Epithelial cell of prostate (primary cell): ENCODE results near the gene FOSL1.

Experiments
- DNase-seq: peaks from one replicate; pipeline ENCODE4 v3.0.0-alpha.2; 2011; ENCODE audit warnings: low read depth, low spot score
- H3K27ac ChIP-seq: fragments of 450-650 bp; 2 replicates; pipeline ENCODE4 v1.5.1; 2017; ENCODE audit warnings: mild to moderate bottlenecking

Gene FOSL1

GRCh38 chr11:65883786-65884715 lies 16.1 kb downstream of the FOSL1 start:
- H3K27ac ChIP-seq: no peak overlapping the region
- no peak for DNase-seq

DNA sequence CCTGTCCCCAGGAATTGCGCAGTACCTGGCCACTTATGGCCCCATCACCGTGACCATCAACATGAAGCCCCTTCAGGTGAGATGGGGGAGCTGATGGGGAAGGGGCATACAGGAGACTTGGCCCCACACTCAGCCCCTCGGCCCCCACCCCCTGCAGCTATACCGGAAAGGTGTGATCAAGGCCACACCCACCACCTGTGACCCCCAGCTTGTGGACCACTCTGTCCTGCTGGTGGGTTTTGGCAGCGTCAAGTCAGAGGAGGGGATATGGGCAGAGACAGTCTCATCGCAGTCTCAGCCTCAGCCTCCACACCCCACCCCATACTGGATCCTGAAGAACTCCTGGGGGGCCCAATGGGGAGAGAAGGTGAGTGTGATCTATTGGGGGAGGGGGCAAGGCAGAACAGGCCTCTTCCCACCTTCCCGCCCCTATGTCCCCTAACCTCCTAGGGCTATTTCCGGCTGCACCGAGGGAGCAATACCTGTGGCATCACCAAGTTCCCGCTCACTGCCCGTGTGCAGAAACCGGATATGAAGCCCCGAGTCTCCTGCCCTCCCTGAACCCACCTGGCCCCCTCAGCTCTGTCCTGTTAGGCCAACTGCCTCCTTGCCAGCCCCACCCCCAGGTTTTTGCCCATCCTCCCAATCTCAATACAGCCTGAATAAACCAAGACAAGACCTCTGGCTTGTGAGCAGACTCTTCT lies 17.0 kb downstream of the FOSL1 start:
- no peak overlapping the region for H3K27ac ChIP-seq
- no peak for DNase-seq

GRCh38 chr11:65882120-65883057 lies 17.8 kb downstream of the FOSL1 start:
- DNase-seq: no peak
- H3K27ac ChIP-seq: no peak overlapping the region

- H3K27ac ChIP-seq: no peak overlapping the region
- DNase-seq: no peak
Observed at GRCh38 chr11:65880844-65881421, 19.3 kb downstream of the FOSL1 start.

GRCh38 chr11:65880027-65880426 lies 20.2 kb downstream of the FOSL1 start:
- no peak for DNase-seq
- H3K27ac ChIP-seq: no peak overlapping the region

DNA sequence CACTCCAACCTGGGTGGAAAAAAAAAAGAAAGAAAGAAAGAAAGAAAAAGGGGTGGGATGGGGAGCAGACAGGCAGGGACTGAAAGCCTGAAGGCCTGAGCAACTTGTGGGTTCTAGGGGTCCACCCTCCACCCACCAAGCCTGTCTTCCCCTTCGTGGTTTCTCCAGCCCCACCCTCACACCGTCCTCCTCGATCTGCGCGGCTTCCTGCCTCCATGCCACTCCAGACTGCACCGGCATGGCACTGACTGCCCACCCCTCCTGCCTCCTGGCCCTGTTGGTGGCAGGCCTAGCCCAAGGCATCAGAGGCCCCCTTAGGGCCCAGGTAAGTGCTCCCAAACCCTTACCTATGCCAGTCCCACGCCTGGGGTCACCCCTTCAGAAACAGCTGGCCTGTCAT lies 20.6 kb downstream of the FOSL1 start, which contains the start of gene CTSW:
CTSW (plus strand) TSS at position 221 of the 400 bp plus-strand sequence; CDS start at position 239, 18 bp downstream.
- DNase-seq: no peak
- no peak within 1 kb of the TSS for H3K27ac ChIP-seq

GRCh38 chr11:65873318-65874156 lies 26.7 kb downstream of the FOSL1 start:
- H3K27ac ChIP-seq: peak overlapping the region; percentile 35
- DNase-seq: no peak

- peak within 1 kb of the TSS; percentile 35 for H3K27ac ChIP-seq
- DNase-seq: no peak
Observed at GRCh38 chr11:65872586-65873317, 27.4 kb downstream of the FOSL1 start, which contains the start of gene EFEMP2. TSS of gene EFEMP2 (minus strand) at chr11:65872800. CDS start at chr11:65872354, 446 bp downstream.

- DNase-seq: no peak
- peak overlapping the region; percentile 35 for H3K27ac ChIP-seq
Observed at GRCh38 chr11:65871811-65872548, 28.2 kb downstream of the FOSL1 start.

DNA sequence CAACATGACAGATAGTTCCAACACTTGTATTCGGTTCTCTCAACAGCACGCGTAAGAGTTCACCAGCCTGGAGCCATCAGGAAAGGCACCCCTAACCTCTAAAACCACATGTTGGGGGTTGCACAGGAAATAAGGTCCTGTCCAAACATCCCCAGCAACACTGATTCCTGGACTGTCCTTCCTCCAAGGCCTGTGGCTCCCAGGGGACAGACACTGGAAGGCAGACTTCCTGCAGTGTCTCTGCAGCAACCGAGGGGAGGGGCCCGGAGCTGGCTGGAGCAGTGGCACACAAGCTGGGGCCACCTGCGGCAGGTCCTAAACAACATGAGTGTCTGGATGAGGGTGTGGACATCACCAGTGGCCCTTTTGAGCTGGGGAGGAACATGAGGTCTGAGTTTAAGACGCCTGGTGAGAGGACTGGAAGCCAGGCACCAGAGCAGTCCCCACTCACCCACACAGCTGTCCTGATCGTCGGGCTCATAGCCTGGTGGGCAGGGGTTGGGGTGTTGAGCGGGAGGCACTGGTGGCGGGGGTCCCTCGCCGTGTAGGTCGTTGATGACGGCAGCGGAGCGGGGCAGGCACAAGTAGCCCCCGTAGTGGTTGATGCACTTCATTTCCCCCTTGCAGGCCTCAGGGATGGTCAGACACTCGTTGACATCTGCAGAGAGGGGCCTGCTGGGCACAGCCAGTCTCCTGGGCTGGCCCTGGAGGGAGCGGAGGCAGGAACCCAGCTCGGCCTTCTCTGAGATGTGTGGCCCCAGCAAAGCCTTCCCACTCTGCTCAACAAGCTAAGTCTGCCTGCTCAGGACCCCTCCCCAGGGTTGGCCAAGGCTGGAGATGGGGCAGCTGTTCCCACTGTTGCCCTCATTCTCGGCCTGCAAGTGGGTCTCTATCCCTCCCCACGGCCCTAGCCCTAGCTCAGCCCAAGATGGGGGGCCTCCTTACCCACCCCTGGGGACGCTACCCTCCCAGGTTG lies 29.2 kb downstream of the FOSL1 start:
- DNase-seq: no peak
- H3K27ac ChIP-seq: no peak overlapping the region

- no peak overlapping the region for H3K27ac ChIP-seq
- DNase-seq: no peak
Observed at GRCh38 chr11:65870307-65870658, 29.9 kb downstream of the FOSL1 start.

GRCh38 chr11:65869643-65870306 lies 30.4 kb downstream of the FOSL1 start:
- no peak for DNase-seq

DNA sequence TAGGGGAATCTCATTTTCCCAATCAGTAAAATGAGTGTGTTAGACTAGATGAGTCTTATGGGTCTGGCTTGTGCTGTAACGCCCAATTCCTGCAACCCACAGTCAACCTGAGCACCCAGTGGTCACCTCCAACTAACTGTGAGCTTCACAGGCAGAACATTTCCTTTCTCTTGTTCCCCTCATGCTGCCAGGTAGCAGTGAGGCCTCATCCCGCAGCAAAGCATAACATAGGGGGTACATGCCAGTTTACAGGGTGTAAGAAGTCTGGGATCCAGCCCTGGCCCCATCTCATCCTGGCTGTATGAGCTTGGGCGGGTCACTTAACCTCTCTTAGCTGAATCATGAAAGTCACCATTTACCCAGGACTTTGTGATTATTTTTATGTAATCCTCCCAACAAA lies 31.3 kb downstream of the FOSL1 start:
- no peak for DNase-seq
- no peak overlapping the region for H3K27ac ChIP-seq

More at GRCh38 chr11:65869643-65870306, 30.4 kb downstream of the FOSL1 start:
- no peak overlapping the region for H3K27ac ChIP-seq

GRCh38 chr11:65868076-65868667 lies 32.0 kb downstream of the FOSL1 start:
- no peak overlapping the region for H3K27ac ChIP-seq
- DNase-seq: no peak

- DNase-seq: no peak
- H3K27ac ChIP-seq: no peak overlapping the region
Observed at GRCh38 chr11:65867284-65868071, 32.7 kb downstream of the FOSL1 start.
